Psoas muscle (tissue), 8 donors: ENCODE results near the gene MRPL2. TPM values are rescaled to one million over a fixed set of nuclear protein-coding genes. Genes with fewer than 3 reads are reported as not detected.

Experiments used
- ATAC-seq, 4 donors: fragments of 200-7000 bp; cut with Tn5 transposase; one replicate each; pipeline ENCODE4 v1.9.1; 2020; ENCODE audit warnings: moderate library complexity in 3 of 4, mild to moderate bottlenecking in 2 of 4
- DNase-seq, 2 donors: peaks; one replicate each; pipeline ENCODE4 v3.0.0-alpha.2; 2020
- H3K27ac ChIP-seq: fragments of 200-600 bp; one replicate; pipeline ENCODE4 v1.8.0; 2022
- H3K27me3 ChIP-seq, 3 donors: fragments of 200-600 bp in 1 of 3; one replicate each; pipeline versions ENCODE4 v1.6.1 to v1.8.0; 2013 to 2022; ENCODE audit warnings: low read length in 2 of 3, mild to moderate bottlenecking in 2 of 3, moderate library complexity in 1 of 3; ENCODE audit not compliant: insufficient read depth in 3 of 3
- H3K36me3 ChIP-seq, 2 donors: fragments of 200-600 bp in 1 of 2; one replicate each; pipeline versions ENCODE4 v1.6.1 to v1.8.0; 2013 to 2022; ENCODE audit warnings: low read depth in 1 of 2, mild to moderate bottlenecking in 1 of 2, moderate library complexity in 1 of 2; ENCODE audit not compliant: insufficient read depth in 1 of 2
- H3K4me1 ChIP-seq: fragments of 200-600 bp; one replicate; pipeline ENCODE4 v1.8.0; 2022
- H3K4me3 ChIP-seq: fragments of 200-600 bp; one replicate; pipeline ENCODE4 v1.8.0; 2022; ENCODE audit warnings: mild to moderate bottlenecking
- H3K9me3 ChIP-seq: fragments of 200-600 bp; one replicate; pipeline ENCODE4 v1.8.0; 2022
- WGBS, 3 donors: extraction: QIAGEN DNeasy Blood & Tissue Kit; methylation state at CpG; one replicate each; pipeline versions ENCODE4 v1.1.6 to v1.1.7; 2013; 5-methylcytosine and 5-hydroxymethylcytosine counted together
- intact Hi-C, 2 donors: fragments of 100-400 bp; cut with DNase I; formaldehyde crosslinking; loops; one replicate each; pipeline versions ENCODE4 v1.11.0 to v1.14.2; 2022
- polyA plus RNA-seq, 3 donors: library from polyadenylated mRNA; stranded (reverse); fragments of 200-250 nt; gene quantifications; one replicate each; pipeline ENCODE4 v1.2.3, GENCODE V29; 2013
- total RNA-seq, 4 donors: library from RNA; stranded (reverse); fragmentation: NEBNext Ultra II Directional in 2 of 4; extraction: Animal tissue kit (Norgen Biotek cat#: 25700) in 2 of 4; gene quantifications; one replicate each; pipeline versions ENCODE4 v1.2.1 to v1.2.4, GENCODE V29; 2021 to 2023
- TF ChIP-seq, protein P1 (sequence below): fragments of 200-600 bp; IDR thresholded peaks from one replicate; pipeline ENCODE4 v1.8.0; 2022; ENCODE audit warnings: antibody characterized with exemption
- donor health status: healthy with polysubstance abuse.
- donor health status: DM: no; HTN: no; CAD: no; lungs with moderate emphysema.
- donor health status: Bipolar disorder and iron deficiency.
- donor health status: healthy.
- donor health status: DM: yes; HTN: yes; CAD: no.
- donor health status: DM: no; HTN: no; CAD: no.
- donor health status: DM: no; HTN: no; CAD: no.
- donor health status: DM: yes; HTN: yes; CAD: no.

The MRPL2 gene
- total and polyA plus RNA-seq, 7 donors, result 61.3 to 139 (median 91.2) TPM

DNA sequence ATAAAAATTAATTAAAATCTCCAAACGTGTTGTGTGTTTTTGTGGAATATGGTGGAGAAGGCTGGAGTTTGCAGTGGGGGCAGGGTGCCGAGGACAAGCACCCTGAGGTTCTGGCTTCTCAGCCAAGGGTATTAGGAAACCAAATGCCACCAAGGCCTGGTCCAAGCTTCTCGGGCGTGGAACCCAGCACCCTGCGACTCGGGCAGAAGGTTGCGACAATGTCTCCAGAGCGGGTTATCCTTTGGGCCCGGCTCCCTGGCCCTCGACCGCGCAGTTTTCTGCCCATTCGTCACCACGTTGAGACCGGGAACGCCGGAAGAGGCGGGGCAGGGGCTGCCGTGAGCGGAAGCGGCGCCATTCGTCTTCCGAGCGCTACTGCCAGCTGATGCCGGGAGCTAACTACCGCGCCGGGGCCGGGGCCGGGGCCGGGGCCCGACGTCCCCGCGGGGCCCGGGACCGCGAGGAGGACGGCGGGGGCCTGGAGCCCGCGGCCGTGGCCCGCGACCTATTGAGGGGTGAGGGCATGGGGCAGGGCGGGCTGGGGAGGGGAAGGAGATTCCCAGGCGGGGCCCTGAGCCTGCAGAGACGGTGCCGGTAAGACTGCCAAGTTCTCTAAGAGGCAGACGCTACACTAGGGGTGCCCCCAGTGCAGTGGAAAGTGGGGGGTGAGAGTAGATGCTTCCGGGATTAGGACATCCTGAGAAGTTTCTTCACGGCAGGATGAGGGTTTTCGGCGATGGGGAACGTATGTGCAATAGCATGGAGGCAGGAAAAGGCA is 37.8 kb downstream of the MRPL2 start, which contains the start of gene RRP36:
Gene RRP36, plus strand, starts transcription at position 354 of the 778 bp plus-strand sequence. Its CDS starts 32 bp downstream, at position 386.
- TF ChIP-seq, protein P1, sequence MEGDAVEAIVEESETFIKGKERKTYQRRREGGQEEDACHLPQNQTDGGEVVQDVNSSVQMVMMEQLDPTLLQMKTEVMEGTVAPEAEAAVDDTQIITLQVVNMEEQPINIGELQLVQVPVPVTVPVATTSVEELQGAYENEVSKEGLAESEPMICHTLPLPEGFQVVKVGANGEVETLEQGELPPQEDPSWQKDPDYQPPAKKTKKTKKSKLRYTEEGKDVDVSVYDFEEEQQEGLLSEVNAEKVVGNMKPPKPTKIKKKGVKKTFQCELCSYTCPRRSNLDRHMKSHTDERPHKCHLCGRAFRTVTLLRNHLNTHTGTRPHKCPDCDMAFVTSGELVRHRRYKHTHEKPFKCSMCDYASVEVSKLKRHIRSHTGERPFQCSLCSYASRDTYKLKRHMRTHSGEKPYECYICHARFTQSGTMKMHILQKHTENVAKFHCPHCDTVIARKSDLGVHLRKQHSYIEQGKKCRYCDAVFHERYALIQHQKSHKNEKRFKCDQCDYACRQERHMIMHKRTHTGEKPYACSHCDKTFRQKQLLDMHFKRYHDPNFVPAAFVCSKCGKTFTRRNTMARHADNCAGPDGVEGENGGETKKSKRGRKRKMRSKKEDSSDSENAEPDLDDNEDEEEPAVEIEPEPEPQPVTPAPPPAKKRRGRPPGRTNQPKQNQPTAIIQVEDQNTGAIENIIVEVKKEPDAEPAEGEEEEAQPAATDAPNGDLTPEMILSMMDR, result no peak
- DNase-seq (peak; percentile 90 to 94), ATAC-seq (peak; percentile 83 to 87 (median 84))
- peaks cover 5 to 56% of the 10 kb centered on the region in 2 donors for H3K36me3 ChIP-seq
- 0 to 1% (median 0%) methylated on average over 49 to 56 of the region's 56 CpGs for WGBS, 3 donors
- peak within 1 kb of the TSS; percentile 95 for H3K27ac ChIP-seq
- intact Hi-C loops, result no loop called here
- H3K27me3 ChIP-seq, result no peaks in the 10 kb centered on the region
- H3K9me3 ChIP-seq, result no peaks in the 10 kb centered on the region
- peak within 1 kb of the TSS; percentile 97 for H3K4me3 ChIP-seq
- peaks cover 78% of the 10 kb centered on the region for H3K4me1 ChIP-seq

DNA sequence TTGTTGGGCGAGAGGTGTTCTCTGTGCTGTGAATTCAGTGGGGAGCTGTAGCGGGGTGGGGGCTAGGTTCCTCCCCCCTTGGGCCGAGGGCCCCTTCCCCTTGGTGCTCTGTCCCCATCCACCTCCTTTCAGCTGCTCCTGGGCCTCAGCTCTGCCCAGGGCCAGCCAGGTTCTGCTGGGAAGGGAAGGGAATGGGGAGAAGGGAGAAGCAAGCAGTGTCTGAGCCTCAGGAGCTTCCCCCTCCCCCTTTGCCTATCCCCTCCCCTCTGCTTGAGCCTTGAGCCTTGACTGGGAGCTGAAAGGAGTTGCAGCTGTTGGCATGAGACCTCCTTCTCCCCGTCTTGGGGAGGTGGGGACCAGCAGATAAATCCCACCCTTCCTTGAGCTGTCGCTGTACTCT is 38.4 kb downstream of the MRPL2 start:
- Histone ChIP-seq H3K4me1 (peaks cover 78% of the 10 kb centered on the region), H3K36me3 (peaks cover 5 to 49% of the 10 kb centered on the region in 2 donors), H3K9me3 (no peaks in the 10 kb centered on the region), H3K4me3 (peak overlapping the region; percentile 97), H3K27me3 (no peaks in the 10 kb centered on the region), H3K27ac (peak overlapping the region; percentile 95)
- ATAC-seq, result peak in 3 of 4 donors; percentile 1 to 8 (median 6)
- 34 to 43% (median 40%) methylated on average over 5 of the region's 5 CpGs for WGBS, 3 donors
- DNase-seq, result peak in 1 of 2 donors; percentile 56
- TF ChIP-seq, protein P1, result no peak
- intact Hi-C loops, result no loop called here

DNA sequence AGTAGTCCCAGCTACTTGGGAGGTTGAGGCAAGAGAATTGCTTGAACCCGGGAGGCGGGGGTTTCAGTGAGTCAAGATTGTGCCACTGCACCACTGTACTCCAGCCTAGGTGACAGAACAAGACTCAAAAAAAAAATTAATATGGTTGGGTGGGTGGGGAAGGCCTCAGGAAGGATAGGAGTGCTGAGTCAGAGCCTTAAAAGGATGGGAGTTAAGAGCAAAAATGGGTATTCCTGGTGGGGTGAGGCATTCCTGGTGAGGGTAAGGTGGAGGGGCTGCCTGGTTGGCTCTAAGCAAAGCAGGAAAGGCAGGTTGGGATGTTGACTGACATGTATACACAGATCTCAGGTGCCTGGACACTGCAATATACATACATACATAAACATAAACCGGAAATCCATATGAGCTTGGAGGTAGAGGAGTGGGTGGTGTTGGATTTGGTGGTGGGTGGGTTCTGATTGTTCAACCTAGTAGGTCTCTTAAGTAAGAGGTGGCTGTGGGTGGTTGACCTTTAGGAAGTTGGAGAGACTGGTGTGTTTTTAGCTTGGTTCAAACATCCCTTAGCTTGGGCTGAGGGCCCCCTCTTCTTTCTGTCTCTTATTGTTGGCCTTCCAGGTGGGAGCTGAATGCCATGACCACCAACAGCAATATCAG is 39.1 kb downstream of the MRPL2 start:
- Histone ChIP-seq H3K27ac (peak overlapping the region; percentile 95), H3K4me3 (no peak overlapping the region), H3K27me3 (no peaks in the 10 kb centered on the region), H3K4me1 (peaks cover 84% of the 10 kb centered on the region), H3K9me3 (no peaks in the 10 kb centered on the region), H3K36me3 (peaks cover 3 to 43% of the 10 kb centered on the region in 2 donors)
- WGBS, 3 donors, result 89 to 98% (median 93%) methylated on average over 3 of the region's 3 CpGs
- TF ChIP-seq, protein P1, result no peak
- ATAC-seq (no peak), DNase-seq (no peak)
- intact Hi-C loops, result no loop called here

DNA sequence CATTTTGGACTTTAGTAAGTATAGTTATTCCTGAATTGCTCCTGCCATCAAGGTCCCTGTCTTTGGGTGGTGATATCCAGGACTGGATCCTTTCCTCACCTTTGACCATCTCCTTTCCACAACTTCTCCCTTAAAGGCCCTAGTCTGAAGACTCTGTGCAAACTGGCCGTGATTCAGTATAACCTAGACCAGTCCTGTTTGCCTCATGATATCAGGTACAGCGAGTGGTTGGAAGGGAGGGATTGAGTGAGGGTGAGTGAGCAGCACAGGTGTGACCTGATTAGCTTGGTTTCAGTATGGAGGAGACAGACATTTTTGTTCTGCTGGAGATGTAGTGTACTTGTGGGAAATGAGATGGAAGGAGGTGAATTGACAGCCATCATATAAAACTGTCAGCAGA is 40.1 kb downstream of the MRPL2 start:
- Histone ChIP-seq H3K4me1 (peaks cover 84% of the 10 kb centered on the region), H3K27ac (peak overlapping the region; percentile 95), H3K9me3 (no peaks in the 10 kb centered on the region), H3K36me3 (peaks cover 0 to 32% of the 10 kb centered on the region in 2 donors), H3K4me3 (no peak overlapping the region), H3K27me3 (no peaks in the 10 kb centered on the region)
- 28 to 42% (median 32%) methylated on average over 2 of the region's 2 CpGs for WGBS, 3 donors
- intact Hi-C loops, result loop anchor here in 1 of 2 donors (5.0 kb wide), 1 partner anchor 33 kb away; the partner anchor contains the start of gene CUL7
- TF ChIP-seq, protein P1, result no peak
- ATAC-seq (no peak), DNase-seq (no peak)
